ENCODE data around the gene CLMP. TPM values are rescaled to one million over a fixed set of nuclear protein-coding genes. Genes with fewer than 3 reads are reported as not detected.
"Not testable (repeated sequence)": the region's sequence is repeated elsewhere in the genome, so short reads cannot be mapped to it uniquely, and the experiment has no call there.

Gene CLMP
- total RNA-seq, 2 donors from 2014 or later, result 6.7 to 13.2 TPM

GRCh38 chr11:123151366-123151765 is 43.7 kb downstream of the CLMP start:
- DNase-seq, result no peak
- intact Hi-C loops (cut with DNase I, micrococcal nuclease), result no loop called here
- ATAC-seq, result no peak

GRCh38 chr11:123150882-123151281 is 44.2 kb downstream of the CLMP start:
- no peak for DNase-seq
- intact Hi-C loops (cut with DNase I, micrococcal nuclease), result no loop called here
- ATAC-seq, result no peak

- ATAC-seq (no peak), DNase-seq (no peak)
- intact Hi-C loops (cut with DNase I, micrococcal nuclease), result no loop called here
Observed at GRCh38 chr11:123148965-123149364, 46.1 kb downstream of the CLMP start.

GRCh38 chr11:123145661-123146060 is 49.4 kb downstream of the CLMP start:
- intact Hi-C loops (cut with DNase I, micrococcal nuclease), result no loop called here
- no peak for DNase-seq
- no peak for ATAC-seq

- DNase-seq (no peak), ATAC-seq (no peak)
- intact Hi-C loops (cut with DNase I, micrococcal nuclease), result no loop called here
Observed at GRCh38 chr11:123145220-123145619, 49.8 kb downstream of the CLMP start.

- DNase-seq, result no peak
- intact Hi-C loops (cut with DNase I, micrococcal nuclease), result no loop called here
- ATAC-seq, result no peak
Observed at GRCh38 chr11:123144707-123145106, 50.3 kb downstream of the CLMP start.

- DNase-seq (no peak), ATAC-seq (no peak)
- intact Hi-C loops (cut with DNase I, micrococcal nuclease), result no loop called here
Observed at GRCh38 chr11:123143921-123144320, 51.1 kb downstream of the CLMP start.

- intact Hi-C loops (cut with DNase I, micrococcal nuclease), result no loop called here
- no peak for DNase-seq
- no peak for ATAC-seq
Observed at GRCh38 chr11:123143476-123143875, 51.6 kb downstream of the CLMP start.

- DNase-seq (no peak), ATAC-seq (no peak)
- intact Hi-C loops (cut with DNase I, micrococcal nuclease), result no loop called here
Observed at GRCh38 chr11:123139206-123139605, 55.8 kb downstream of the CLMP start.

- DNase-seq (peak; percentile 49 to 57), ATAC-seq (no peak)
- intact Hi-C loops (cut with DNase I, micrococcal nuclease), result no loop called here
Observed at GRCh38 chr11:123137431-123138224, 57.4 kb downstream of the CLMP start.

GRCh38 chr11:123135863-123136446 is 59.1 kb downstream of the CLMP start:
- DNase-seq, result no peak
- no peak for ATAC-seq
- intact Hi-C loops (cut with DNase I, micrococcal nuclease), result no loop called here

GRCh38 chr11:123132881-123133280 is 62.2 kb downstream of the CLMP start:
- no peak for DNase-seq
- intact Hi-C loops (cut with DNase I, micrococcal nuclease), result no loop called here
- no peak for ATAC-seq

- intact Hi-C loops (cut with DNase I, micrococcal nuclease); ATAC-seq; DNase-seq: not testable (repeated sequence)
Observed at GRCh38 chr11:123132034-123132766, 62.8 kb downstream of the CLMP start.

- no peak for DNase-seq
- intact Hi-C loops (cut with DNase I, micrococcal nuclease), result no loop called here
- no peak for ATAC-seq
Observed at GRCh38 chr11:123129920-123130319, 65.1 kb downstream of the CLMP start.

GRCh38 chr11:123125169-123125568 is 69.9 kb downstream of the CLMP start:
- no peak for ATAC-seq
- intact Hi-C loops (cut with DNase I, micrococcal nuclease), result no loop called here
- DNase-seq, result no peak

- intact Hi-C loops (cut with DNase I, micrococcal nuclease), result no loop called here
- no peak for DNase-seq
- no peak for ATAC-seq
Observed at GRCh38 chr11:123122852-123123251, 72.2 kb downstream of the CLMP start.

GRCh38 chr11:123122341-123122740 is 72.7 kb downstream of the CLMP start:
- intact Hi-C loops (cut with DNase I, micrococcal nuclease), result no loop called here
- peak in 1 of 2 donors; percentile 36 for DNase-seq
- ATAC-seq, result no peak

GRCh38 chr11:123116486-123116885 is 78.6 kb downstream of the CLMP start:
- DNase-seq, result no peak
- ATAC-seq, result no peak
- intact Hi-C loops (cut with DNase I, micrococcal nuclease), result no loop called here

GRCh38 chr11:123111465-123111864 is 83.6 kb downstream of the CLMP start:
- intact Hi-C loops (cut with DNase I, micrococcal nuclease), result loop anchor here in 1 of 2 donors (2.0 kb wide), 1 partner anchor 137 kb away; no protein-coding TSS in a partner anchor
- no peak for DNase-seq
- peak; percentile 71 for ATAC-seq

- ATAC-seq (no peak), DNase-seq (no peak)
- intact Hi-C loops (cut with DNase I, micrococcal nuclease), result loop anchor here in 1 of 2 donors (2.0 kb wide), 1 partner anchor 138 kb away; no protein-coding TSS in a partner anchor
Observed at GRCh38 chr11:123110397-123110796, 84.7 kb downstream of the CLMP start.

All from left colon (tissue), 2 donors.